HepG2 (cell line): ENCODE results near the gene TOMM40L.

Source experiments
- CTCF ChIP-seq: sonication (generic); formaldehyde crosslinking; IDR thresholded peaks from 2 replicates; pipeline ENCODE4 v1.5.0; 2020; ENCODE audit warnings: mild to moderate bottlenecking, missing genetic modification reagents, moderate library complexity
- MEIS2 ChIP-seq: sonication (generic); formaldehyde crosslinking; IDR thresholded peaks from 2 replicates; pipeline ENCODE4 v1.9.0; 2021; ENCODE audit warnings: mild to moderate bottlenecking, missing genetic modification reagents
- MYC ChIP-seq: sonication (generic); formaldehyde crosslinking; IDR thresholded peaks from 2 replicates; pipeline ENCODE4 v1.9.0; 2021; ENCODE audit warnings: missing genetic modification reagents, borderline replicate concordance
- NFE2L2 ChIP-seq: fragments of 150-350 bp; IDR thresholded peaks from 2 replicates; pipeline ENCODE4 v1.6.1; 2014; ENCODE audit warnings: low read length
- SP2 ChIP-seq: sonication (generic); formaldehyde crosslinking; IDR thresholded peaks from 2 replicates; pipeline ENCODE4 v1.5.1; 2020; ENCODE audit warnings: mild to moderate bottlenecking, missing genetic modification reagents
- SP5 ChIP-seq: IDR thresholded peaks from 2 replicates; pipeline ENCODE4 v1.6.1; 2016; ENCODE audit warnings: low read depth, borderline replicate concordance
- ZIK1 ChIP-seq: sonication (generic); formaldehyde crosslinking; IDR thresholded peaks from 2 replicates; pipeline ENCODE4 v1.5.0; 2020; ENCODE audit warnings: mild to moderate bottlenecking, low read depth, missing genetic modification reagents, borderline replicate concordance

- TF ChIP-seq ZIK1 (no peak), SP2 (CRISPR knock-in tag) (no peak), SP5 (CRISPR knock-in tag) (no peak), MEIS2 (CRISPR knock-in tag) (no peak), CTCF (CRISPR knock-in tag) (no peak), MYC (CRISPR knock-in tag) (no peak), NFE2L2 (no peak)
Observed at GRCh38 chr1:161196111-161196510, 29.7 kb upstream of the TOMM40L start.
